WTC11 (cell line): ENCODE data around the gene MAP3K7.

ENCODE experiments used
- TF ChIP-seq, protein P1 (sequence below): fragments of 200-600 bp; IDR thresholded peaks from 2 replicates; pipeline ENCODE4 v1.8.0; 2022; ENCODE audit warnings: antibody characterized with exemption
- TF ChIP-seq, protein P2 (sequence below): sonication (generic); formaldehyde crosslinking; IDR thresholded peaks from 2 replicates; pipeline ENCODE4 v1.8.1; 2023; ENCODE audit warnings: mild to moderate bottlenecking, moderate library complexity, missing genetic modification reagents
- TF ChIP-seq, protein P3 (sequence below): sonication (generic); formaldehyde crosslinking; IDR thresholded peaks from 2 replicates; pipeline ENCODE4 v1.8.1; 2022; ENCODE audit warnings: low read depth, mild to moderate bottlenecking, moderate library complexity, missing genetic modification reagents, borderline replicate concordance

DNA sequence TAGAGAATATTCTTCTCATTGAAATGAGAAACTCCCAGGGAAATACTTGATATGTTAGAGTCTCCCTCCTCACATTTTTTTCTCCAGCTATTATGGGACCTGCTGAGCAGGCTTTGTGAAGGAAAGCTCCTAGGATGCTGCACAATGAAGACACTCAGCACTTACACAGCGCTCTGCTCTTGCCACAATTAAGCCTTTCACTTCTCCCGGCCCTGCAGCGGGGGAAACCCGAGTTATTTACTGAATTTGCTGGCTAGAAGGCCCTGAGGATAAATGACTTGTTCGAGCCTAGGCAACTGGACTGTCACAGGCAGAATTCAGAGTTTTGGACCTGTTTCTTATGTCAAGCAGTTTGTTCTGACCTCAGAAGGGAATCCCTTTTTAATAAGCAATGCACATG is 102.0 kb downstream of the MAP3K7 start:
- TF ChIP-seq, protein P1, sequence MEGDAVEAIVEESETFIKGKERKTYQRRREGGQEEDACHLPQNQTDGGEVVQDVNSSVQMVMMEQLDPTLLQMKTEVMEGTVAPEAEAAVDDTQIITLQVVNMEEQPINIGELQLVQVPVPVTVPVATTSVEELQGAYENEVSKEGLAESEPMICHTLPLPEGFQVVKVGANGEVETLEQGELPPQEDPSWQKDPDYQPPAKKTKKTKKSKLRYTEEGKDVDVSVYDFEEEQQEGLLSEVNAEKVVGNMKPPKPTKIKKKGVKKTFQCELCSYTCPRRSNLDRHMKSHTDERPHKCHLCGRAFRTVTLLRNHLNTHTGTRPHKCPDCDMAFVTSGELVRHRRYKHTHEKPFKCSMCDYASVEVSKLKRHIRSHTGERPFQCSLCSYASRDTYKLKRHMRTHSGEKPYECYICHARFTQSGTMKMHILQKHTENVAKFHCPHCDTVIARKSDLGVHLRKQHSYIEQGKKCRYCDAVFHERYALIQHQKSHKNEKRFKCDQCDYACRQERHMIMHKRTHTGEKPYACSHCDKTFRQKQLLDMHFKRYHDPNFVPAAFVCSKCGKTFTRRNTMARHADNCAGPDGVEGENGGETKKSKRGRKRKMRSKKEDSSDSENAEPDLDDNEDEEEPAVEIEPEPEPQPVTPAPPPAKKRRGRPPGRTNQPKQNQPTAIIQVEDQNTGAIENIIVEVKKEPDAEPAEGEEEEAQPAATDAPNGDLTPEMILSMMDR, result no peak
- TF ChIP-seq, protein P2, sequence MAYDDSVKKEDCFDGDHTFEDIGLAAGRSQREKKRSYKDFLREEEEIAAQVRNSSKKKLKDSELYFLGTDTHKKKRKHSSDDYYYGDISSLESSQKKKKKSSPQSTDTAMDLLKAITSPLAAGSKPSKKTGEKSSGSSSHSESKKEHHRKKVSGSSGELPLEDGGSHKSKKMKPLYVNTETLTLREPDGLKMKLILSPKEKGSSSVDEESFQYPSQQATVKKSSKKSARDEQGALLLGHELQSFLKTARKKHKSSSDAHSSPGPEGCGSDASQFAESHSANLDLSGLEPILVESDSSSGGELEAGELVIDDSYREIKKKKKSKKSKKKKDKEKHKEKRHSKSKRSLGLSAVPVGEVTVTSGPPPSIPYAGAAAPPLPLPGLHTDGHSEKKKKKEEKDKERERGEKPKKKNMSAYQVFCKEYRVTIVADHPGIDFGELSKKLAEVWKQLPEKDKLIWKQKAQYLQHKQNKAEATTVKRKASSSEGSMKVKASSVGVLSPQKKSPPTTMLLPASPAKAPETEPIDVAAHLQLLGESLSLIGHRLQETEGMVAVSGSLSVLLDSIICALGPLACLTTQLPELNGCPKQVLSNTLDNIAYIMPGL (CRISPR knock-in tag), result no peak
- TF ChIP-seq, protein P3, sequence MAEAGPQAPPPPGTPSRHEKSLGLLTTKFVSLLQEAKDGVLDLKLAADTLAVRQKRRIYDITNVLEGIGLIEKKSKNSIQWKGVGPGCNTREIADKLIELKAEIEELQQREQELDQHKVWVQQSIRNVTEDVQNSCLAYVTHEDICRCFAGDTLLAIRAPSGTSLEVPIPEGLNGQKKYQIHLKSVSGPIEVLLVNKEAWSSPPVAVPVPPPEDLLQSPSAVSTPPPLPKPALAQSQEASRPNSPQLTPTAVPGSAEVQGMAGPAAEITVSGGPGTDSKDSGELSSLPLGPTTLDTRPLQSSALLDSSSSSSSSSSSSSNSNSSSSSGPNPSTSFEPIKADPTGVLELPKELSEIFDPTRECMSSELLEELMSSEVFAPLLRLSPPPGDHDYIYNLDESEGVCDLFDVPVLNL, result no peak
